Measurements from ENCODE around the gene NDNF. TPM values are rescaled to one million over a fixed set of nuclear protein-coding genes. Genes with fewer than 3 reads are reported as not detected.

Gene NDNF
- total RNA-seq, 4 donors from 2014 or later, result 2.4 to 10.6 (median 7.8) TPM

- no peaks in the 10 kb centered on the region for H3K36me3 ChIP-seq
- H3K4me1 ChIP-seq, result no peaks in the 10 kb centered on the region
- no peaks in the 10 kb centered on the region for H3K27me3 ChIP-seq
- H3K9me3 ChIP-seq, result no peaks in the 10 kb centered on the region
- DNase-seq (ENCODE audit: low spot score in 2 of 2), result no peak
- H3K27ac ChIP-seq, result no peak overlapping the region
- TF ChIP-seq POLR2A (IDR thresholded peaks at IDR 0.05), result no peak
- no peak for TF ChIP-seq EP300 (IDR thresholded peaks at IDR 0.05)
- no peak for TF ChIP-seq CTCF (IDR thresholded peaks at IDR 0.05)
- 77 to 92% methylated on average over 4 of the region's 4 CpGs for WGBS, 2 donors
- H3K4me3 ChIP-seq, result no peak overlapping the region
Observed at GRCh38 chr4:121088867-121089266, 16.5 kb upstream of the NDNF start.

GRCh38 chr4:121079376-121079775 is 7.0 kb upstream of the NDNF start:
- Histone ChIP-seq H3K4me1 (no peaks in the 10 kb centered on the region), H3K9me3 (no peaks in the 10 kb centered on the region), H3K27ac (no peak overlapping the region), H3K27me3 (no peaks in the 10 kb centered on the region), H3K4me3 (no peak overlapping the region), H3K36me3 (no peaks in the 10 kb centered on the region)
- TF ChIP-seq CTCF (IDR thresholded peaks at IDR 0.05) (no peak), EP300 (IDR thresholded peaks at IDR 0.05) (no peak), POLR2A (IDR thresholded peaks at IDR 0.05) (no peak)
- no peak for DNase-seq (ENCODE audit: low spot score in 2 of 2)
- WGBS, 2 donors, result 54 to 67% methylated on average over 1 of the region's 1 CpG

- Histone ChIP-seq H3K4me3 (no peak overlapping the region), H3K36me3 (no peaks in the 10 kb centered on the region), H3K27me3 (peaks cover 0 to 9% of the 10 kb centered on the region in 2 donors), H3K27ac (no peak overlapping the region), H3K4me1 (peaks cover 0 to 6% (median 0%) of the 10 kb centered on the region in 4 donors), H3K9me3 (no peaks in the 10 kb centered on the region)
- TF ChIP-seq CTCF (IDR thresholded peaks at IDR 0.05) (no peak), EP300 (IDR thresholded peaks at IDR 0.05) (no peak), POLR2A (IDR thresholded peaks at IDR 0.05) (no peak)
- no peak for DNase-seq (ENCODE audit: low spot score in 2 of 2)
- WGBS, 2 donors, result 74 to 82% methylated on average over 5 of the region's 5 CpGs
Observed at GRCh38 chr4:121077496-121077895, 5.2 kb upstream of the NDNF start.

- TF ChIP-seq POLR2A (IDR thresholded peaks at IDR 0.05) (no peak), CTCF (IDR thresholded peaks at IDR 0.05) (no peak), EP300 (IDR thresholded peaks at IDR 0.05) (no peak)
- Histone ChIP-seq H3K27me3 (peaks cover 0 to 9% of the 10 kb centered on the region in 2 donors), H3K27ac (no peak overlapping the region), H3K4me1 (peaks cover 0 to 12% (median 3%) of the 10 kb centered on the region in 4 donors), H3K4me3 (no peak overlapping the region), H3K36me3 (no peaks in the 10 kb centered on the region), H3K9me3 (no peaks in the 10 kb centered on the region)
- WGBS, 2 donors, result 84 to 87% methylated on average over 6 of the region's 6 CpGs
- DNase-seq (ENCODE audit: low spot score in 2 of 2), result no peak
Observed at GRCh38 chr4:121076416-121076815, 4.1 kb upstream of the NDNF start.

GRCh38 chr4:121073672-121074381 is 1.5 kb upstream of the NDNF start:
- WGBS, 2 donors, result 75 to 83% methylated on average over 5 of the region's 5 CpGs
- H3K4me3 ChIP-seq, result no peak overlapping the region
- DNase-seq (ENCODE audit: low spot score in 2 of 2), result no peak
- TF ChIP-seq CTCF (IDR thresholded peaks at IDR 0.05), result no peak
- no peak for TF ChIP-seq EP300 (IDR thresholded peaks at IDR 0.05)
- TF ChIP-seq POLR2A (IDR thresholded peaks at IDR 0.05), result no peak
- peaks cover 0 to 24% (median 3%) of the 10 kb centered on the region in 4 donors for H3K4me1 ChIP-seq
- no peaks in the 10 kb centered on the region for H3K9me3 ChIP-seq
- H3K27me3 ChIP-seq, result peaks cover 0 to 9% of the 10 kb centered on the region in 2 donors
- no peak overlapping the region for H3K27ac ChIP-seq
- H3K36me3 ChIP-seq, result no peaks in the 10 kb centered on the region
